ENCODE measurements around the gene ZFP36L1. TPM values are rescaled to one million over a fixed set of nuclear protein-coding genes. Genes with fewer than 3 reads are reported as not detected.

Gene ZFP36L1
- total RNA-seq, 1 experiment from 2014 or later = 69.5 TPM

- intact Hi-C loops (cut with micrococcal nuclease; ENCODE audit: unreplicated experiment) = loop anchor here (5.0 to 10.0 kb wide), 2 partner anchors 112 to 419 kb away; no protein-coding TSS in a partner anchor
- Histone ChIP-seq H3K27ac (ENCODE audit: low read depth, low read length, poor library complexity, severe bottlenecking) (peak overlapping the region; percentile 97), H3K27me3 (replicated peaks; ENCODE audit: insufficient read depth, low read depth, low read length, poor library complexity) (no peaks in the 10 kb centered on the region), H3K4me1 (ENCODE audit: insufficient read depth, low read length, poor library complexity, severe bottlenecking) (peaks cover 28% of the 10 kb centered on the region), H3K36me3 (ENCODE audit: insufficient read depth, low read length, poor library complexity, severe bottlenecking) (peaks cover 11% of the 10 kb centered on the region), H3K9me3 (ENCODE audit: low read depth, low read length, poor library complexity, severe bottlenecking) (no peaks in the 10 kb centered on the region), H3K4me3 (ENCODE audit: low read depth, low read length, poor library complexity, severe bottlenecking) (peak overlapping the region; percentile 74)
- ChIA-PET CTCF (no interaction called here), POLR2A (ENCODE audit: low non-redundant PET) (no interaction called here)
- TF ChIP-seq CTCF (conservative IDR thresholded peaks at IDR 0.05; ENCODE audit: low read depth, low read length) (no peak), EZH2 (IDR thresholded peaks at IDR 0.05; ENCODE audit: borderline replicate concordance, low read depth, low read length, poor library complexity, severe bottlenecking) (no peak)
- DNase-seq (ENCODE audit: low spot score) = peak; percentile 64
- BruUV-seq (replicated peaks) = no TSS peak
Observed at GRCh38 chr14:68794130-68794850, 1.4 kb upstream of the ZFP36L1 start.

- Histone ChIP-seq H3K27ac (ENCODE audit: low read depth, low read length, poor library complexity, severe bottlenecking) (peak overlapping the region; percentile 97), H3K4me1 (ENCODE audit: insufficient read depth, low read length, poor library complexity, severe bottlenecking) (peaks cover 31% of the 10 kb centered on the region), H3K27me3 (replicated peaks; ENCODE audit: insufficient read depth, low read depth, low read length, poor library complexity) (no peaks in the 10 kb centered on the region), H3K4me3 (ENCODE audit: low read depth, low read length, poor library complexity, severe bottlenecking) (peak overlapping the region; percentile 74), H3K36me3 (ENCODE audit: insufficient read depth, low read length, poor library complexity, severe bottlenecking) (peaks cover 14% of the 10 kb centered on the region), H3K9me3 (ENCODE audit: low read depth, low read length, poor library complexity, severe bottlenecking) (no peaks in the 10 kb centered on the region)
- intact Hi-C loops (cut with micrococcal nuclease; ENCODE audit: unreplicated experiment) = loop anchor here (5.0 to 10.0 kb wide), 2 partner anchors 111 to 419 kb away; no protein-coding TSS in a partner anchor
- TF ChIP-seq CTCF (conservative IDR thresholded peaks at IDR 0.05; ENCODE audit: low read depth, low read length) (no peak), EZH2 (IDR thresholded peaks at IDR 0.05; ENCODE audit: borderline replicate concordance, low read depth, low read length, poor library complexity, severe bottlenecking) (no peak)
- ChIA-PET POLR2A (ENCODE audit: low non-redundant PET) (interaction anchor here (0.7 to 1.1 kb wide), 4 partner anchors 32 to 434 kb away, joined by 3 to 16 read pairs (median 6); no protein-coding TSS in a partner anchor), CTCF (interaction anchor here (0.7 to 1.0 kb wide), 2 partner anchors 31 to 706 kb away, joined by 3 to 4 read pairs; no protein-coding TSS in a partner anchor)
- DNase-seq (ENCODE audit: low spot score) = no peak
- TSS peak; percentile 62 for BruUV-seq (replicated peaks)
Observed at GRCh38 chr14:68793734-68794129, 865 bp upstream of the ZFP36L1 start.

GRCh38 chr14:68792678-68792978, 239 bp downstream of the ZFP36L1 start:
- Histone ChIP-seq H3K36me3 (ENCODE audit: insufficient read depth, low read length, poor library complexity, severe bottlenecking) (peaks cover 24% of the 10 kb centered on the region), H3K27ac (ENCODE audit: low read depth, low read length, poor library complexity, severe bottlenecking) (peak overlapping the region; percentile 97), H3K27me3 (replicated peaks; ENCODE audit: insufficient read depth, low read depth, low read length, poor library complexity) (no peaks in the 10 kb centered on the region), H3K4me1 (ENCODE audit: insufficient read depth, low read length, poor library complexity, severe bottlenecking) (peaks cover 38% of the 10 kb centered on the region), H3K4me3 (ENCODE audit: low read depth, low read length, poor library complexity, severe bottlenecking) (peak overlapping the region; percentile 74), H3K9me3 (ENCODE audit: low read depth, low read length, poor library complexity, severe bottlenecking) (no peaks in the 10 kb centered on the region)
- intact Hi-C loops (cut with micrococcal nuclease; ENCODE audit: unreplicated experiment) = loop anchor here (5.0 to 10.0 kb wide), 2 partner anchors 110 to 418 kb away; no protein-coding TSS in a partner anchor
- ChIA-PET POLR2A (ENCODE audit: low non-redundant PET) (interaction anchor here (0.6 to 1.0 kb wide), 7 partner anchors 110 to 638 kb away, joined by 3 to 9 read pairs (median 4); no protein-coding TSS in a partner anchor), CTCF (interaction anchor here (0.6 to 1.3 kb wide), 4 partner anchors 24 to 858 kb away, joined by 3 to 10 read pairs (median 6); no protein-coding TSS in a partner anchor)
- no peak for TF ChIP-seq EZH2 (IDR thresholded peaks at IDR 0.05; ENCODE audit: borderline replicate concordance, low read depth, low read length, poor library complexity, severe bottlenecking)
- TF ChIP-seq CTCF (conservative IDR thresholded peaks at IDR 0.05; ENCODE audit: low read depth, low read length) = no peak
- TSS peak; percentile 29 for BruUV-seq (replicated peaks)
- DNase-seq (ENCODE audit: low spot score) = no peak
